ENCODE data around the gene SLC12A2. TPM values are rescaled to one million over a fixed set of nuclear protein-coding genes. Genes with fewer than 3 reads are reported as not detected.

The SLC12A2 gene
- total RNA-seq, 2 donors from 2014 or later: 51.3 to 195 TPM

- Histone ChIP-seq H3K9me3 (no peaks in the 10 kb centered on the region), H3K36me3 (no peaks in the 10 kb centered on the region), H3K27ac (no peak overlapping the region), H3K4me3 (no peak overlapping the region), H3K4me1 (replicated peaks) (no peaks in the 10 kb centered on the region), H3K27me3 (replicated peaks; ENCODE audit: insufficient read depth) (no peaks in the 10 kb centered on the region)
- WGBS: 77% methylated on average over 5 of the region's 5 CpGs
- no peak for TF ChIP-seq POLR2AphosphoS5 (IDR thresholded peaks at IDR 0.05)
- no peak for TF ChIP-seq CTCF (IDR thresholded peaks at IDR 0.05)
- TF ChIP-seq POLR2A (IDR thresholded peaks at IDR 0.05): no peak
- no peak for DNase-seq (ENCODE audit: low spot score)
- intact Hi-C loops (cut with DNase I): no loop called here
Observed at GRCh38 chr5:128100860-128101557, 17.4 kb downstream of the SLC12A2 start.

- Histone ChIP-seq H3K9me3 (no peaks in the 10 kb centered on the region), H3K4me1 (replicated peaks) (no peaks in the 10 kb centered on the region), H3K27me3 (replicated peaks; ENCODE audit: insufficient read depth) (no peaks in the 10 kb centered on the region), H3K4me3 (no peak overlapping the region), H3K27ac (no peak overlapping the region), H3K36me3 (no peaks in the 10 kb centered on the region)
- DNase-seq (ENCODE audit: low spot score): no peak
- TF ChIP-seq CTCF (IDR thresholded peaks at IDR 0.05) (no peak), POLR2AphosphoS5 (IDR thresholded peaks at IDR 0.05) (no peak)
- WGBS: 95% methylated on average over 1 of the region's 1 CpG
- intact Hi-C loops (cut with DNase I): no loop called here
Observed at GRCh38 chr5:128101676-128102075, 18.1 kb downstream of the SLC12A2 start.

GRCh38 chr5:128105203-128105602 lies 21.6 kb downstream of the SLC12A2 start:
- no peak for DNase-seq (ENCODE audit: low spot score)
- 70% methylated on average over 7 of the region's 7 CpGs for WGBS
- TF ChIP-seq POLR2AphosphoS5 (IDR thresholded peaks at IDR 0.05) (no peak), POLR2A (IDR thresholded peaks at IDR 0.05) (no peak), CTCF (IDR thresholded peaks at IDR 0.05) (no peak)
- H3K4me1 ChIP-seq (replicated peaks): no peaks in the 10 kb centered on the region
- H3K27ac ChIP-seq: no peak overlapping the region
- no peaks in the 10 kb centered on the region for H3K9me3 ChIP-seq
- no peaks in the 10 kb centered on the region for H3K36me3 ChIP-seq
- H3K27me3 ChIP-seq (replicated peaks; ENCODE audit: insufficient read depth): no peaks in the 10 kb centered on the region
- no peak overlapping the region for H3K4me3 ChIP-seq
- intact Hi-C loops (cut with DNase I): no loop called here

GRCh38 chr5:128109138-128109537 lies 25.6 kb downstream of the SLC12A2 start:
- WGBS: 90% methylated on average over 14 of the region's 14 CpGs
- H3K4me1 ChIP-seq (replicated peaks): no peaks in the 10 kb centered on the region
- intact Hi-C loops (cut with DNase I): no loop called here

More at GRCh38 chr5:128109138-128109537, 25.6 kb downstream of the SLC12A2 start:
- H3K36me3 ChIP-seq: no peaks in the 10 kb centered on the region
- no peak for DNase-seq (ENCODE audit: low spot score)
- no peaks in the 10 kb centered on the region for H3K27me3 ChIP-seq (replicated peaks; ENCODE audit: insufficient read depth)
- H3K9me3 ChIP-seq: no peaks in the 10 kb centered on the region
- no peak overlapping the region for H3K27ac ChIP-seq
- no peak overlapping the region for H3K4me3 ChIP-seq
- no peak for TF ChIP-seq POLR2AphosphoS5 (IDR thresholded peaks at IDR 0.05)
- no peak for TF ChIP-seq CTCF (IDR thresholded peaks at IDR 0.05)
- TF ChIP-seq POLR2A (IDR thresholded peaks at IDR 0.05): no peak

All from prostate gland (tissue), 2 donors.